Transverse colon (tissue), 4 donors: Measurements from ENCODE around the gene DNPEP. TPM values are rescaled to one million over a fixed set of nuclear protein-coding genes. Genes with fewer than 3 reads are reported as not detected.

Experiments used
- DNase-seq: peaks from one replicate; pipeline ENCODE4 v3.0.0-alpha.2; 2019
- H3K27ac ChIP-seq, 4 donors: fragments of 200-600 bp; sonication (generic); 2 replicates each; pipeline ENCODE4 v1.5.1; 2016 to 2018; ENCODE audit warnings: inconsistent platforms in 4 of 4
- H3K27me3 ChIP-seq: fragments of 200-600 bp; sonication (generic); 2 replicates; pipeline ENCODE4 v1.5.1; 2017; ENCODE audit warnings: inconsistent platforms
- H3K36me3 ChIP-seq, 4 donors: fragments of 200-600 bp; sonication (generic); 2 replicates each; pipeline ENCODE4 v1.5.1; 2017 to 2019; ENCODE audit warnings: inconsistent platforms in 4 of 4
- H3K4me1 ChIP-seq, 4 donors: fragments of 200-600 bp; sonication (generic); 2 replicates each; pipeline ENCODE4 v1.5.1; 2017 to 2020; ENCODE audit warnings: inconsistent platforms in 4 of 4
- H3K4me3 ChIP-seq, 4 donors: fragments of 200-600 bp; sonication (generic); 1 replicate in 1 of 4; 2 replicates in 3 of 4; pipeline versions ENCODE4 v1.5.1 to v1.6.1; 2017 to 2019; ENCODE audit warnings: inconsistent platforms in 4 of 4
- H3K9me3 ChIP-seq, 2 donors: fragments of 200-600 bp; sonication (generic); 2 replicates each; pipeline ENCODE4 v1.5.1; 2017 to 2019; ENCODE audit warnings: inconsistent platforms in 2 of 2
- EP300 ChIP-seq: sonication (generic); formaldehyde crosslinking; IDR thresholded peaks from one replicate; pipeline ENCODE4 v1.6.1; 2017; ENCODE audit warnings: antibody characterized with exemption, low read depth
- POLR2A ChIP-seq: fragments of 450-650 bp; IDR thresholded peaks from one replicate; pipeline ENCODE4 v1.6.1; 2016; ENCODE audit warnings: antibody characterized with exemption, mild to moderate bottlenecking, moderate library complexity
- POLR2AphosphoS5 ChIP-seq, 3 donors: sonication (generic); formaldehyde crosslinking; IDR thresholded peaks; one replicate each; pipeline ENCODE4 v1.6.1; 2016; ENCODE audit warnings: antibody characterized with exemption in 3 of 3
- WGBS, 2 donors: methylation state at CpG; one replicate each; pipeline ENCODE4 v1.1.5; 2018; ENCODE audit warnings: low coverage in 1 of 2; 5-methylcytosine and 5-hydroxymethylcytosine counted together
- in situ Hi-C, 4 donors: fragments of 200-750 bp; cut with MboI; loops; one replicate each; pipeline versions ENCODE4 v1.15.0 to v1.15.1; 2017; ENCODE audit warnings: low sequenced_read_pairs in 3 of 4, low pct_ligation_motif_present in 1 of 4, low pct_unique_long_range_greater_than_20kb in 1 of 4
- intact Hi-C: fragments of 100-400 bp; cut with DNase I; formaldehyde crosslinking; loops from one replicate; pipeline ENCODE4 v1.15.1; 2023; ENCODE audit warnings: low total_unique reads
- total RNA-seq, 4 donors: library from RNA; depleted of rRNA; stranded (reverse); fragments of >200 nt; gene quantifications; one replicate each; pipeline ENCODE4 v1.1.0, GENCODE V29; 2016
- TF ChIP-seq, protein P1 (sequence below), 5 experiments: fragments of 200-600 bp in 3 of 5; fragments of 450-650 bp in 2 of 5; sonication (generic) in 3 of 5; IDR thresholded peaks; 1 replicate in 2 of 5; 2 replicates in 3 of 5; pipeline ENCODE4 v1.5.1; 2016 to 2017; ENCODE audit warnings: antibody characterized with exemption in 5 of 5, inconsistent platforms in 3 of 5, mild to moderate bottlenecking in 2 of 5, moderate library complexity in 1 of 5

Gene DNPEP
- 100 to 1,000 TPM in 2 of 4 donors, 10 to 100 TPM in 2; 61.3 to 142 (median 104) TPM for total RNA-seq

DNA sequence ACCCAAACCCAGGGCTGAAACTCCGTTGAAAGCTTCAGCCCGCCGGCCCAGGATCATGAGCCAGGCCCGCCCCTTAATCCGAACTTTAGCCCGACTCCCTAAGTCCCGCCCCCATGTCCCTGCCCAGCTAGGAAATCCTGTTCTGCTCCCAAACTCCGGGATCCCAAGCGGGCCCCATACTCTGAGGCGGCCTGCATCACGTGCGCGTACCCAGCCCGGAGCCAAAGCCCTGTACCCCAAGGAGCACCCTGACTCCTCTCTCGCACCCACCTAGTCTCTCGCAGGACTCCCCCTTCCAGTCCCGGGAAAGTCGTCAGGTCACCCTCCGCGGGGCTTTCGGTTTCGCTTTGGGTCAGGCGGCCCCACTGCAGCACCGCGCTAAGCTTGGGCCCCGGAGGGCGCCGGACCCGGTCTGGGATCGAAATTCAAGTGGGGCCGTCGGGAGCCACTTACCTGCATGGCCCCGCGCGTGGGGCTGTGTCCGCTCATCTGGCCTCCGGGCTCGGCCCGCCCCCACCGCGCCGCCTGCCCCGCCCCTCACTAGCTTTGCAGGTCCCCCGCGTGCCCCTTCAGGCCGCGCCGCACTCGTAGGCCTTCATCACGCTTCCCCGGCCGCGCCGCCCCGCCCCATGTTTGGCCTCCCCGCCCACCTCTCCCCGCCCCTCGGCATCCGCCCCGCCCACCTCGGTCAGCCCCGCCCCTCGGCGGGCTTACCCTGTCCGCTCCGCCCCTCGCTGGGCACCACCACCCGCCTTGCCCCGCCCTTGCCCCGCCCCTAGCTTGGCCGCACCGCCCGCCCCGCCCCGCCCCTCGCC, at the start of gene DNPEP:
DNPEP (minus strand) TSS at position 607 of the 815 bp plus-strand sequence; CDS start at position 489, 118 bp downstream.
- intact Hi-C loops = loop anchor here (10.0 kb wide), 1 partner anchor 1163 kb away; no protein-coding TSS in a partner anchor

GRCh38 chr2:219437141-219437540, 49.4 kb upstream of the DNPEP start:
- 82% methylated on average over 3 of the region's 3 CpGs; no CpG with 5 or more reads in 1 of the 2 donors for WGBS, 2 donors
- peaks cover 70% of the 10 kb centered on the region for H3K27me3 ChIP-seq
- no peaks in the 10 kb centered on the region for H3K36me3 ChIP-seq
- DNase-seq = no peak
- TF ChIP-seq POLR2AphosphoS5 (IDR thresholded peaks at IDR 0.05) (peak in 2 of 3 donors; percentile 38 to 56), POLR2A (no peak), EP300 (no peak)
- TF ChIP-seq, protein P1, sequence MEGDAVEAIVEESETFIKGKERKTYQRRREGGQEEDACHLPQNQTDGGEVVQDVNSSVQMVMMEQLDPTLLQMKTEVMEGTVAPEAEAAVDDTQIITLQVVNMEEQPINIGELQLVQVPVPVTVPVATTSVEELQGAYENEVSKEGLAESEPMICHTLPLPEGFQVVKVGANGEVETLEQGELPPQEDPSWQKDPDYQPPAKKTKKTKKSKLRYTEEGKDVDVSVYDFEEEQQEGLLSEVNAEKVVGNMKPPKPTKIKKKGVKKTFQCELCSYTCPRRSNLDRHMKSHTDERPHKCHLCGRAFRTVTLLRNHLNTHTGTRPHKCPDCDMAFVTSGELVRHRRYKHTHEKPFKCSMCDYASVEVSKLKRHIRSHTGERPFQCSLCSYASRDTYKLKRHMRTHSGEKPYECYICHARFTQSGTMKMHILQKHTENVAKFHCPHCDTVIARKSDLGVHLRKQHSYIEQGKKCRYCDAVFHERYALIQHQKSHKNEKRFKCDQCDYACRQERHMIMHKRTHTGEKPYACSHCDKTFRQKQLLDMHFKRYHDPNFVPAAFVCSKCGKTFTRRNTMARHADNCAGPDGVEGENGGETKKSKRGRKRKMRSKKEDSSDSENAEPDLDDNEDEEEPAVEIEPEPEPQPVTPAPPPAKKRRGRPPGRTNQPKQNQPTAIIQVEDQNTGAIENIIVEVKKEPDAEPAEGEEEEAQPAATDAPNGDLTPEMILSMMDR (IDR thresholded peaks at IDR 0.05) = no peak
- H3K4me1 ChIP-seq = peaks cover 6 to 28% (median 18%) of the 10 kb centered on the region in 4 donors
- H3K4me3 ChIP-seq = no peak overlapping the region
- intact Hi-C loops (no loop called here), in situ Hi-C loops (no loop called here)
- H3K9me3 ChIP-seq = no peaks in the 10 kb centered on the region
- H3K27ac ChIP-seq = peak overlapping the region; percentile 84 to 96 (median 85)

More for the DNA sequence above, at the start of gene DNPEP:
- WGBS, 2 donors = 1% methylated on average over 26 of the region's 76 CpGs; no CpG with 5 or more reads in 1 of the 2 donors
- H3K4me1 ChIP-seq = peaks cover 10 to 18% (median 14%) of the 10 kb centered on the region in 4 donors
- H3K27ac ChIP-seq = peak within 1 kb of the TSS; percentile 93 to 100 (median 97)
- in situ Hi-C loops = no loop called here
- no peaks in the 10 kb centered on the region for H3K9me3 ChIP-seq
- DNase-seq = peak; percentile 86
- TF ChIP-seq POLR2AphosphoS5 (IDR thresholded peaks at IDR 0.05) (peak; percentile 54 to 60 (median 56)), POLR2A (peak; percentile 77)
- TF ChIP-seq, protein P1 (IDR thresholded peaks at IDR 0.05) = no peak
- H3K36me3 ChIP-seq = peaks cover 0 to 25% (median 5%) of the 10 kb centered on the region in 4 donors
- H3K27me3 ChIP-seq = no peaks in the 10 kb centered on the region
- peak within 1 kb of the TSS; percentile 61 to 96 (median 88) for H3K4me3 ChIP-seq

DNA sequence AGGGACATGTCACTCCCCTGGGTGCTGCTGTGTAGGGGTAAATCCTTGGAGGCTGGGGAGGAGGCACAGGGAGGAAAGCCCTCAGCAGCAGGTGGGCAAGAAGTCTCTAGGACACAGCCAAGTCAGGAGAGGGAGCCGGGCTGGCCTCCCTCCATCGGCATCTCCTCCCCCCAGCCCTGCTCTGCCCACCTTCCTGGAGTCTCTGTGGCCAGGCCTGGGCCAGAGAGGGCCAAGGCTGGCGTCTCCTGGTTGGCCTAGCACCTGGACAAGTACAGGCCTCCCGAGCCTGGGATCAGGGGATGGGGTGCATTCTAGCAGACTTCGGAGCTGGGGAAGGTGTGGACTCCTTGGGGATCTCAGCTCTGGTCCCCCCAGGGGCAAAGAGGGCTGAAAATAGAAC, 48.8 kb upstream of the DNPEP start:
- intact Hi-C loops (no loop called here), in situ Hi-C loops (no loop called here)
- H3K36me3 ChIP-seq = no peaks in the 10 kb centered on the region
- TF ChIP-seq POLR2AphosphoS5 (IDR thresholded peaks at IDR 0.05) (no peak), EP300 (no peak), POLR2A (no peak)
- TF ChIP-seq, protein P1 (IDR thresholded peaks at IDR 0.05) = no peak
- no peak overlapping the region for H3K4me3 ChIP-seq
- no peak for DNase-seq
- H3K27ac ChIP-seq = peak overlapping the region; percentile 84 to 96 (median 85)
- 82 to 87% methylated on average over 2 to 5 of the region's 5 CpGs for WGBS, 2 donors
- H3K27me3 ChIP-seq = peaks cover 64% of the 10 kb centered on the region
- peaks cover 6 to 24% (median 17%) of the 10 kb centered on the region in 4 donors for H3K4me1 ChIP-seq
- no peaks in the 10 kb centered on the region for H3K9me3 ChIP-seq

- Histone ChIP-seq H3K27ac (peak overlapping the region; percentile 84 to 96 (median 85)), H3K4me1 (peaks cover 6 to 21% (median 15%) of the 10 kb centered on the region in 4 donors), H3K36me3 (no peaks in the 10 kb centered on the region), H3K9me3 (no peaks in the 10 kb centered on the region), H3K4me3 (no peak overlapping the region), H3K27me3 (peaks cover 56% of the 10 kb centered on the region)
- TF ChIP-seq POLR2A (no peak), EP300 (no peak), POLR2AphosphoS5 (IDR thresholded peaks at IDR 0.05) (no peak)
- TF ChIP-seq, protein P1 (IDR thresholded peaks at IDR 0.05) = no peak
- in situ Hi-C loops (no loop called here), intact Hi-C loops (no loop called here)
- DNase-seq = no peak
- WGBS, 2 donors = 84% methylated on average over 6 of the region's 6 CpGs; no CpG with 5 or more reads in 1 of the 2 donors
Observed at GRCh38 chr2:219435701-219436100, 48.0 kb upstream of the DNPEP start.
